Activated CD4-positive, alpha-beta memory T cell treated with anti-CD3 and anti-CD28 coated beads for 36 hours (primary cell): ENCODE results near the gene NTNG2. TPM values are rescaled to one million over a fixed set of nuclear protein-coding genes. Genes with fewer than 3 reads are reported as not detected.

Source experiments
- CTCF ChIA-PET: fragments of 350-600 bp; sonication (Branson Sonifier 250); formaldehyde crosslinking; loops from one replicate; lab custom pipeline; 2021; ENCODE audit warnings: antibody characterized with exemption, inconsistent platforms; lab: Charles Lee
- POLR2A ChIA-PET: fragments of 350-600 bp; sonication (Branson Sonifier 250); formaldehyde crosslinking; loops from one replicate; lab custom pipeline; 2021; ENCODE audit warnings: antibody characterized with exemption; lab: Charles Lee
- DNase-seq: peaks from one replicate; pipeline ENCODE4 v3.0.0-alpha.2; 2020
- H3K27ac Mint-ChIP-seq: one replicate; pipeline ENCODE4 v1.8.0; 2021; ENCODE audit warnings: mixed read lengths
- H3K27me3 Mint-ChIP-seq: one replicate; pipeline ENCODE4 v1.8.0; 2021; ENCODE audit warnings: mixed read lengths
- H3K36me3 Mint-ChIP-seq: one replicate; pipeline ENCODE4 v1.8.0; 2021; ENCODE audit warnings: mixed read lengths
- H3K4me1 Mint-ChIP-seq: one replicate; pipeline ENCODE4 v1.8.0; 2021; ENCODE audit warnings: low read depth, mixed read lengths
- H3K4me3 Mint-ChIP-seq: one replicate; pipeline ENCODE4 v1.8.0; 2021; ENCODE audit warnings: mild to moderate bottlenecking, mixed read lengths
- H3K9me3 Mint-ChIP-seq: one replicate; pipeline ENCODE4 v1.8.0; 2021; ENCODE audit warnings: mixed read lengths
- intact Hi-C: fragments of 100-400 bp; cut with micrococcal nuclease; formaldehyde crosslinking; loops from one replicate; pipeline ENCODE4 v1.15.1; 2023
- total RNA-seq, 2 experiments: library from RNA; stranded (reverse); gene quantifications; one replicate each; pipeline ENCODE4 v1.2.3, GENCODE V29; 2021

The NTNG2 gene
- total RNA-seq, 2 experiments from 2014 or later = 0.77 to 1.4 TPM

DNA sequence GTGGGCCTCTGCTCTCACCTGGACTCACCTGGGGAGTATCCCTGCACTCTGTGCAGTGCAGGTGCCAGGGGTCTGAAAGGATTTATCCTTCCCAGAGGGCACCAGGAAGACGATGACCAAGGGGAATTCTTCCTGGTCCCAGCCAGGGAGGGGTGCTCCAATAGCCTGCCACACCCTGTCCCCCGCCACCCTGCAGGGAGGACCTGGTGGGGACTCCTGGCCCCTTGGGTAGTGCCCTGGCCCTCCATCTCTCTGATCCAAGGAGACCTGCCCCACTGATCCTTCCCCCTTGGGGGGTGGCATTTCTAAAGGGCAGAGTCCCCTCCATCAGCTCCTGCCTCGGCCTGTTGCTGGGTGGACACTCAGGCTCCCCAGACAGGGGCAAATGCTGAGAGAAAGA lies 70.7 kb downstream of the NTNG2 start:
- no peak overlapping the region for H3K4me3 Mint-ChIP-seq
- CTCF ChIA-PET = interaction anchor here (10.1 kb wide), 1 partner anchor 473 kb away, joined by 151 read pairs; no protein-coding TSS in a partner anchor
- intact Hi-C loops = no loop called here
- no peak overlapping the region for H3K27ac Mint-ChIP-seq
- no peaks in the 10 kb centered on the region for H3K36me3 Mint-ChIP-seq
- DNase-seq = no peak
- POLR2A ChIA-PET = no interaction called here
- no peaks in the 10 kb centered on the region for H3K9me3 Mint-ChIP-seq
- H3K27me3 Mint-ChIP-seq = peaks cover 3% of the 10 kb centered on the region
- H3K4me1 Mint-ChIP-seq = no peaks in the 10 kb centered on the region

DNA sequence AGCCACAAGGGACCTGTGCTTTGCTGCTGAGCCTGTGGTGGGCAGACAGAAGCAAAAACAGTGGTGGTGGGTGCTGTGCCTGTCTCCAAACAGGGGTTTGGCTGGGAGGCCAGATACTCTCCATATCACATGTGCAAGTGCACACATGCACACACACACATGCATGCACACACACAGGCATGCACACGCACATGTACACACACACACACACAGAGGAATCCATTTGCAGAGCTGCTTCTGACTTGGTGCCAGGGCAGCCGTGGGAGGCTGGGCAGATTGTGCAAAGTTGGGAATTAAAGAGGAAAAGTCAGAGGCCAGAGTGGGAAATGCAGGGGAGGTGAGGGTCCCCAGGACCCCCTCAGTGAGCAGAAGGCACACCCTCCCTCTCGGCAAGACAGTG lies 71.3 kb downstream of the NTNG2 start:
- H3K4me3 Mint-ChIP-seq = no peak overlapping the region
- no peaks in the 10 kb centered on the region for H3K4me1 Mint-ChIP-seq
- peaks cover 3% of the 10 kb centered on the region for H3K27me3 Mint-ChIP-seq
- no peak for DNase-seq
- ChIA-PET CTCF (interaction anchor here (0.9 to 10.1 kb wide), 3 partner anchors 64 to 473 kb away, joined by 4 to 179 read pairs (median 151); no protein-coding TSS in a partner anchor), POLR2A (no interaction called here)
- intact Hi-C loops = no loop called here
- no peak overlapping the region for H3K27ac Mint-ChIP-seq
- no peaks in the 10 kb centered on the region for H3K36me3 Mint-ChIP-seq
- no peaks in the 10 kb centered on the region for H3K9me3 Mint-ChIP-seq

DNA sequence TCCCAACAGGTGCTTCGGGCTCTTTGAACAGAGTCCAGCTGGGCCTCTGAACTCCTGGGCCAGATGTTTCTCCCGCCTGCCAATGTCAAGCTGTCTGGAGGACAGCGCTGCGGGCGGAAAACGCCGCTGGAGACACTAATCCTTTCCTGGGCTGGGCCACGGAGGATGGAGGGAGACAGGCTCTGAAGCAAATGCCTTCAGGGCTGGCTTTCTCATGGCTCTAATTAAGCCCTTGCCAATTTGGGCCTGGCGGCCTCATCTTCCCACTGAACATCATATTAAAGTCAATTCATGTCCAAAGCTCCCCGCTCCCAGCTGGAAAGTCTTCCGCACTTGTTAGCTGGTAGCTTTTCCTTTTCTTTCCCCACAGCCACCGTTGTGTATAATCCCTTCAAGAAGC lies 72.7 kb downstream of the NTNG2 start:
- ChIA-PET CTCF (interaction anchor here (0.6 to 10.1 kb wide), 3 partner anchors 12 to 475 kb away, joined by 3 to 179 read pairs (median 151); no protein-coding TSS in a partner anchor), POLR2A (interaction anchor here (0.5 to 1.0 kb wide), 2 partner anchors 472 to 779 kb away, joined by 3 read pairs; no protein-coding TSS in a partner anchor)
- DNase-seq = no peak
- H3K4me3 Mint-ChIP-seq = no peak overlapping the region
- H3K27me3 Mint-ChIP-seq = peaks cover 3% of the 10 kb centered on the region
- no peaks in the 10 kb centered on the region for H3K36me3 Mint-ChIP-seq
- H3K27ac Mint-ChIP-seq = no peak overlapping the region
- intact Hi-C loops = no loop called here
- no peaks in the 10 kb centered on the region for H3K4me1 Mint-ChIP-seq
- H3K9me3 Mint-ChIP-seq = no peaks in the 10 kb centered on the region

GRCh38 chr9:132235125-132235524 lies 73.3 kb downstream of the NTNG2 start:
- no peaks in the 10 kb centered on the region for H3K4me1 Mint-ChIP-seq
- H3K9me3 Mint-ChIP-seq = no peaks in the 10 kb centered on the region
- ChIA-PET POLR2A (no interaction called here), CTCF (interaction anchor here (0.6 to 10.1 kb wide), 8 partner anchors 12 to 493 kb away, joined by 3 to 179 read pairs (median 10); no protein-coding TSS in a partner anchor)
- no peak overlapping the region for H3K4me3 Mint-ChIP-seq
- H3K36me3 Mint-ChIP-seq = no peaks in the 10 kb centered on the region
- no peak for DNase-seq
- intact Hi-C loops = no loop called here
- no peak overlapping the region for H3K27ac Mint-ChIP-seq
- peaks cover 3% of the 10 kb centered on the region for H3K27me3 Mint-ChIP-seq

DNA sequence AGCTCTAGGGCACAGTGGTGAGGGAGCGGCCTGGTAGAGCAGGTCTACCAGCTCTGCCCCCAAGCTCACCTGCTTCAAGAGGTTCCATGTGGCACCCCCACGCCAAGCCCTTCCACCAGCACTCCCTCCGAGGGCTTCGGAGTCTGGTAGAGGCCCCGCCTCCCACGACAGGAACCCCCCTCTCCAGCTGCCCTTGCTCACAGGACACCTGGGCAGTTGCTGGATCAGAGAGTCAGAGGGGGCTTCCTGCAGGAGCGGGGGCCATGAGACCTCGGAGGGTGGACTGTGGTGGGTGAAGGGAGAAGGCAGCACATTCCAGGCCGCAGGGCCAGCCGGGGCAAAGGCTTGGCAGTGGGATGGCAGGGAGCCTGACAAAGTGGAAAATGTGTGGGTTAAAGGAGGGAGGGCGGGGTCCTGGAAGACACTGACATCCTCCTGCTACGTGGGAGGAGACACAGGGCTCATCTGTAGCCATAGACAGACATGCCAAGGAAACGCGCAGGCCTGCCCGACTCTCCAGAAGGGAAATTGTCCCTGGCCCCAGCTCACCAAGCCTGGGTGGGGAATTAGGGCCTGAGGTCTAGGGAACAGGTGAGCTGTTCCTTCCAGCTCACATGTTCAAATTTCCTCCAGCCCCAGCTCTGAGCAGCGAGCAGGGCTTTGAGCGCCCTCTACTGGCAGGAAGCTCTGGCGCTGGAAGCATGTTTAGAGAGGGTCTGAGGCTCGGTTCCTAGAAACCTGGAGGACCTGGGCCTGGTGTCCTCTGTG lies 74.2 kb downstream of the NTNG2 start:
- H3K4me3 Mint-ChIP-seq = no peak overlapping the region
- peak; percentile 85 for DNase-seq
- no peak overlapping the region for H3K27ac Mint-ChIP-seq
- POLR2A ChIA-PET = no interaction called here
- no peaks in the 10 kb centered on the region for H3K9me3 Mint-ChIP-seq
- H3K4me1 Mint-ChIP-seq = peaks cover 1% of the 10 kb centered on the region
- H3K36me3 Mint-ChIP-seq = no peaks in the 10 kb centered on the region
- CTCF ChIA-PET = interaction anchor here (0.6 to 10.1 kb wide), 43 partner anchors 9 to 494 kb away, joined by 3 to 179 read pairs (median 4); partner anchors contain the start of genes MED27 and NTNG2
- H3K27me3 Mint-ChIP-seq = peaks cover 3% of the 10 kb centered on the region
- intact Hi-C loops = loop anchor here (1.0 to 2.0 kb wide), 3 partner anchors 67 to 481 kb away; no protein-coding TSS in a partner anchor

DNA sequence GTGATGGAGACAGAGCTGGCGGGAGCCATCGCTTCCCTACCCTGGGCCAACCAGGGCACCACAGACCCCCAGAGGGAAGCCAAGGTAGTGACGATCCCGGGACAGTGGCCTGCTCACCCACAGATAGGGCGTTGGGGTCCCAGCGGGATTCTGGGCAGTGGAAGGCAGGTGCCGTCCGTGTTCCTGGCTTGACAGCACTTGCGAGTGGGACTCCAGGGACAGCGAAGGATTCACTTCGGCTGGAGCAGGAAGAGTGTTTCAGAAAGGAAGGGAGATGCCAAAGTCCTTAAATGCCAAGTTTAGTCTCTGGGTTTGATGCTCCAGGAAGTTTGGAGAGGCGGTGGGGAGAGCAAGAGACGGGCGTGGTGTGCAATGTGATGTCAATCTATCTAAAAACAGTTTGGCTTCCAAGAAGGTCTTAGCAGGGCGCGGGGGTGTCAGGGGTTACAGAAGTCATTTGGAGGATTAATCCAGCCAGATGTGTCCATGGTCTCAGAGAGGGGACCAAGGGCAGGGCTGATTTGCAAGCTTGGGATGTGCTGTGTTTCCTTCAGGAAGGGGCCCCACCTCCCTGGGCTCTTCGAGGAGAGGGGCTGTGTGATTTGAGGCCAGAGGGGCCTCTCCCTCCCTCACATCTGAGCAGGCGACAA lies 74.9 kb downstream of the NTNG2 start:
- POLR2A ChIA-PET = no interaction called here
- CTCF ChIA-PET = interaction anchor here (0.6 to 10.1 kb wide), 43 partner anchors 8 to 492 kb away, joined by 3 to 179 read pairs (median 4); partner anchors contain the start of genes MED27 and NTNG2
- Mint-ChIP-seq H3K4me3 (no peak overlapping the region), H3K36me3 (no peaks in the 10 kb centered on the region), H3K27me3 (peaks cover 5% of the 10 kb centered on the region), H3K4me1 (peaks cover 4% of the 10 kb centered on the region), H3K9me3 (no peaks in the 10 kb centered on the region), H3K27ac (no peak overlapping the region)
- intact Hi-C loops = loop anchor here (1.0 to 2.0 kb wide), 3 partner anchors 67 to 482 kb away; no protein-coding TSS in a partner anchor
- DNase-seq = no peak

GRCh38 chr9:132237481-132237880 lies 75.6 kb downstream of the NTNG2 start:
- POLR2A ChIA-PET = no interaction called here
- no peak for DNase-seq
- intact Hi-C loops = loop anchor here (2.0 kb wide), 1 partner anchor 483 kb away; no protein-coding TSS in a partner anchor
- no peaks in the 10 kb centered on the region for H3K9me3 Mint-ChIP-seq
- peaks cover 8% of the 10 kb centered on the region for H3K4me1 Mint-ChIP-seq
- H3K4me3 Mint-ChIP-seq = no peak overlapping the region
- CTCF ChIA-PET = interaction anchor here (1.0 to 10.1 kb wide), 12 partner anchors 10 to 478 kb away, joined by 3 to 179 read pairs (median 6); no protein-coding TSS in a partner anchor
- H3K27ac Mint-ChIP-seq = no peak overlapping the region
- peaks cover 5% of the 10 kb centered on the region for H3K27me3 Mint-ChIP-seq
- H3K36me3 Mint-ChIP-seq = no peaks in the 10 kb centered on the region

DNA sequence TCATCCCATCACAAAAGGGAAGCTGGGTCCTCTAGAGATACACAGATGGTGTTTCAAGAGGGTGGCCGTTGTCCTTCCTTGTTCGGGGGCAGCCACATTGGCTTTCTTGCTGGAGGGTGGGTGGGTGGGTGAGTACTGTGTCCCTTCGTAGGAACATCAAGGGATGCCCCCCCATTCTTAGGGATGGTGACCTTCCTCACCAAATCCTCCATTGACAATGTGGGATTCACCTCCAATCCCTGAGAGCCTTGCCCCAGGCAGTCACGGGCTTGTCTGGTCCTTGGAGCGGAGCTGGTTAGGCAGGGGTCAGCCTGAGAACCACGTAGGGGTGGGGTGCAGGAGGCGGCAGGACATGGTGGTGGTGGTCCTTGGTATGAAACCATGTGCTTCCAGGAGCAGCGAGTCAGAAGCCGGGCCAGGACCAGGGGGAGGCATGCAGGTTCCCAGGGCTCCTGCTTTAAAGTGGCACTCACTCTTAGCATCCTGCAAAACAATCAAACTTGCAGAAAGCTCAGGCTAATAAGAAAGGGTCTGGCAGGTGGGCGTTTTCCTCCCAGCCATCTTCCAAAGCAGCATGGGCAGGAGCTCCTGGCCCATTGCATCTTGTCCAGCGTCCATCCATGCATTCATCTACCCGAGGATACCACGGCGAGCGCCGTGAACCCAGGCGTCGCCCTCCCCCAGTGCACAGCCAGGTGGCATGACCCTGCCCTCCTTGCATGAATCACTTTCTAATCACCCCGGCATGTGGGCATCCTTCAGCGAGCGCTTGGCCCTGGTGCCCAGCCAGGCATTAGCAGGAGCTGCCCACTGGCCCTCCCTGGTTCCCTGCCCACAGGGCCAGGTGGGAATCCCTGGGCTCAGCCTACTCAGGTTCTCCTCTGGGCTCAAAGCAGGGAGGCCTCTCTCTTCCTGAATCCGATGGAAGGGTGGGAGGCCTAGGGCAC lies 76.4 kb downstream of the NTNG2 start:
- DNase-seq = no peak
- H3K27ac Mint-ChIP-seq = no peak overlapping the region

DNA sequence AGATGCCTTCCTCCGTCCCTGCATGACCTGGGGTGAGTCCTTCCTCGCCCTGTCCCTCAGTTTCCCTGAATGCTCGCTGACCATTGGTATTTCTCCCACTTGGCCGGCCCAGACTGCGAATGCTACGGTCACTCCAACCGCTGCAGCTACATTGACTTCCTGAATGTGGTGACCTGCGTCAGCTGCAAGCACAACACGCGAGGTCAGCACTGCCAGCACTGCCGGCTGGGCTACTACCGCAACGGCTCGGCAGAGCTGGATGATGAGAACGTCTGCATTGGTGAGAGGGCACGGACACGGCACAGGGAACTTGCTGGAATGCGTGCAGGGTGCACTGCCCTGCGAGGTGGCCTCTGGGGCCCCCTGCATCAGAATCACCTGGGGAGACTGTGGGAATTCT lies 77.1 kb downstream of the NTNG2 start:
- intact Hi-C loops = no loop called here
- CTCF ChIA-PET = interaction anchor here (0.8 to 10.1 kb wide), 7 partner anchors 14 to 483 kb away, joined by 3 to 179 read pairs (median 5); no protein-coding TSS in a partner anchor
- POLR2A ChIA-PET = interaction anchor here (0.8 kb wide), 1 partner anchor 482 kb away, joined by 4 read pairs; no protein-coding TSS in a partner anchor

More for the DNA sequence above, 76.4 kb downstream of the NTNG2 start:
- intact Hi-C loops = no loop called here
- Mint-ChIP-seq H3K36me3 (no peaks in the 10 kb centered on the region), H3K27me3 (peaks cover 2% of the 10 kb centered on the region), H3K4me1 (peaks cover 8% of the 10 kb centered on the region), H3K9me3 (no peaks in the 10 kb centered on the region), H3K4me3 (no peak overlapping the region)
- POLR2A ChIA-PET = interaction anchor here (0.8 kb wide), 1 partner anchor 481 kb away, joined by 4 read pairs; no protein-coding TSS in a partner anchor
- CTCF ChIA-PET = interaction anchor here (1.0 to 10.1 kb wide), 8 partner anchors 9 to 478 kb away, joined by 3 to 179 read pairs (median 6); no protein-coding TSS in a partner anchor

DNA sequence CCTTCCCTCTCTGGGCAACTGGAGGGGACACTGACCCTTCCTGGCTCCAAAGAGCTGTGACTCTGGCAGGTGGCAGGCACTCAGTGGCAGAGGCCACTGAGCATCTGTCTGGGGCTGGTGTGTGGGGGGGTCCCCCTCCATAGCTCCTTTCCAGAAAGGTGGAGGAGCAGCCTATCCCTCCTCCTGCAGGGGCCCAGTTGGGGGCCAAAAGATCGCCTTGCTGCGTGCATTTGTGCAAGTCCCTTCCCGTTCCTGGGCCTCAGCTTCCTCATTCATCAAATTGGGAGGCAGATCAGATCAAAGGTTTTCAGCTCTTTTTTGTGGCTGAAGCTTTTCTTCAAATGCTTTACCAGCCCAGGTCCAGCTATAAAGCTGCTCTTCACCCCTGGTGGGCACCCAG lies 77.7 kb downstream of the NTNG2 start:
- POLR2A ChIA-PET = no interaction called here
- intact Hi-C loops = no loop called here

More for the DNA sequence above, 77.1 kb downstream of the NTNG2 start:
- Mint-ChIP-seq H3K4me1 (peaks cover 8% of the 10 kb centered on the region), H3K36me3 (no peaks in the 10 kb centered on the region), H3K4me3 (no peak overlapping the region), H3K27me3 (peaks cover 4% of the 10 kb centered on the region), H3K27ac (no peak overlapping the region), H3K9me3 (no peaks in the 10 kb centered on the region)
- DNase-seq = no peak

More for the DNA sequence above, 77.7 kb downstream of the NTNG2 start:
- no peaks in the 10 kb centered on the region for H3K9me3 Mint-ChIP-seq
- CTCF ChIA-PET = interaction anchor here (0.8 to 10.1 kb wide), 6 partner anchors 13 to 484 kb away, joined by 3 to 179 read pairs (median 6); no protein-coding TSS in a partner anchor
- no peak overlapping the region for H3K4me3 Mint-ChIP-seq
- H3K27me3 Mint-ChIP-seq = peaks cover 4% of the 10 kb centered on the region
- no peak overlapping the region for H3K27ac Mint-ChIP-seq
- H3K36me3 Mint-ChIP-seq = no peaks in the 10 kb centered on the region
- DNase-seq = no peak
- peaks cover 8% of the 10 kb centered on the region for H3K4me1 Mint-ChIP-seq
